Nucleus accumbens (tissue), 56 donors: ENCODE measurements around the gene NDST4.

Source experiments
- DNase-seq, 56 donors: peaks; one replicate each; lab custom pipeline; 2025; lab: John Stamatoyannopoulos, UW

NDST4 gene

GRCh38 chr4:114807759-114808404, 305.5 kb downstream of the NDST4 start:
- peak in 9 of 56 donors; percentile 1 to 21 (median 2) for DNase-seq

DNA sequence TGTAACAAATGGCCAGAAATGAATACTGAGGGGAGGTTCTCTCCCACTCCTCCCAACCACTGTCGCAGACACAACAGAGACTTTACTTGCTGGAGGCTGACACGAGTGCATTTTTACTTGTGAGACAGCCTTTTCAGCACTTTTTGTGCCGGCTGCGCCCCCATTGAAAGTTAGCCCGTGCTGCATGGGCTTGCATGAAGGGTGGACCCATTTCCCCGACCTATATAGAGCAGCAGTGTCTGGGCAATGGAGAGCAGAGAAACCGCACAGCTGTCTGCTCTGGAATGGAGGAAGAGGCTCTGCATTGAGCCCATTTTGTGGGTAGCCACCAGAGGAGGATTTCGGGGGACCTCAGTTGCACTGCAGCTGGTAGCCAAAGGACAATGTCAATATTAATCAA, 306.1 kb downstream of the NDST4 start:
- DNase-seq: no peak

- DNase-seq: no peak
Observed at GRCh38 chr4:114791976-114792375, 321.4 kb downstream of the NDST4 start.

DNA sequence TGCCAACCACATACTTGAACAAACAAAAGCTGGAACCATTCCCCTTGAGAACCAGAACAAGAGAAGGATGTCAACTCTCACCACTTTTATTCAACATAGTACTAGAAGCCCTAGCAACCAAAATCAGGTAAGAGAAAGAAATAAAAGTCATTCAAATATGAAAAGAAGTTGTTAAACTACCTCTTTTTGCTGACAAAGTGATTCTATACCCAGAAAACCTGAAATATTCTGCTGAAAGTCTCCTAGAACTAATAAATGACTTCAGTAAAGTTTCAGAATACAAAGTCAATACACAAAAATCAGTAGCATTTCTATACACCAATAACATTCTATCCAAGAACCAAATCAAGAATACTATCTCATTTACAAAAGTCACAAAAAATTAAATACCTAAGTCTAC, 327.9 kb downstream of the NDST4 start:
- no peak for DNase-seq

DNA sequence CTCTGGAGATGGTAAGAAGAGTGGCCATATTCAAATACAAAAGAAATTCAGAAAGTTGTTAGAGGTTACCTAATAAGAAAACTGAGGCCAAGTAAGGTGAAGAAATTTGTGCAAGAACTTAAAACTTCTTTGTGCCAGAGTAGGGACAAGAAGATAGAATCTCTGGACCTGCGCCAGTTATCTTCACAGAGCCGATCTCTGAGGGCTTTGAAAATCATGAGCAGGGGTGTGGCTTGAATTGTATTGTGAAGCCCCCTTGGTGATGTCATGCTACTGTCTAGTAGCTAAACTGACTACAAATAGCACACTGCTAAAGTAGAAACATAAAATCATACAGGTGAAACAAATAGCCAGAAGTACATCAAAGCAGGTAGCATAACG, 330.2 kb downstream of the NDST4 start:
- DNase-seq: no peak

GRCh38 chr4:114782415-114783214, 330.8 kb downstream of the NDST4 start:
- DNase-seq: no peak

DNA sequence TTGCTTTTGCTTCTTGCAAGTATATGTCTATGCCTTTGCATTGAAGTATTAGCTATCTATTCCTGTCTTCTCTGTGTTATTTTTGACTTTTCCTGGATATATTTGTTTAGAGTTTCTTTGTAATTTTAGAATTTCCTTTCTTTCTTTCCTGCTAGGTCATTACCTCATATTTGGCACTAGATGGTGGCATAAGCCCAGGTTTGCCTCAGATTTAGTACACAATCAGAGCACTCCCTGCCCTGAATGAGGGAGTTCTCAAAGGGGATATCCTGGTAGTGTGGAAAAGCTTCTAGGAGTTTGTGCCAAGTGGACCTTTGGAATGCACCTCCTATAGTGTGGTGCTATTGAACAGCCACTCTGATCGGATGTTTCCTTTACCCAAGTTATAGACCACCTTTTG, 333.2 kb downstream of the NDST4 start:
- DNase-seq: peak in 4 of 56 donors; percentile 1 to 12 (median 3)
